MM.1S (cell line): ENCODE measurements around the gene PTPRD.

Source experiments
- EZH2 ChIP-seq: fragments of 300-600 bp; sonication (generic); optimal IDR thresholded peaks from 2 replicates; pipeline ENCODE3; 2017; ENCODE audit warnings: low read depth, mild to moderate bottlenecking, antibody characterized with exemption, low read length, mixed read lengths
- EZH2phosphoT487 ChIP-seq: fragments of 300-600 bp; sonication (generic); IDR thresholded peaks from 2 replicates; pipeline ENCODE4 v1.6.1; 2018; ENCODE audit warnings: antibody characterized with exemption, low read length
- TF ChIP-seq, protein P1 (sequence below): fragments of 300-600 bp; sonication (generic); IDR thresholded peaks from 2 replicates; pipeline ENCODE4 v1.5.1; 2016; ENCODE audit warnings: antibody characterized with exemption, low read length, mixed read lengths

DNA sequence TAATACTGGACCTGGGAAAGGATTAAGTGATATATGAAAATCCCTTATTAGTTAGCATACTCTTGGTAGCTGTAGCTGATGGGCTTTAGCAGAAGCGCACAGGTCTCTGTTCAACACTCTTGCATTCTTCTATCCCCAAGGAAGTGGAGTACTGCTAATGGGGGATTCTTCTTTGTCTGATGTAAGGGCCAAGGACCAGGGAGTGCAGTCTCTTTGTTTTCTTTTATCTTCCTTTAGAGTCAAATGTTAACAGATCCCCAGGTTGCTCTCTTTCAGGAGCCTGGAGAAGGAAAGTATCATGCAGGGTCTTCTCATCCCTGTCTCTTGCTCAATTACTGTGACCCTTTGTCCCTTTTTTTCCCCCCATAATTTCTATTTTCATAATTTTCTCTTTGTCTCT, 1666.3 kb downstream of the PTPRD start:
- TF ChIP-seq EZH2phosphoT487 (no peak), EZH2 (no peak)
- TF ChIP-seq, protein P1, sequence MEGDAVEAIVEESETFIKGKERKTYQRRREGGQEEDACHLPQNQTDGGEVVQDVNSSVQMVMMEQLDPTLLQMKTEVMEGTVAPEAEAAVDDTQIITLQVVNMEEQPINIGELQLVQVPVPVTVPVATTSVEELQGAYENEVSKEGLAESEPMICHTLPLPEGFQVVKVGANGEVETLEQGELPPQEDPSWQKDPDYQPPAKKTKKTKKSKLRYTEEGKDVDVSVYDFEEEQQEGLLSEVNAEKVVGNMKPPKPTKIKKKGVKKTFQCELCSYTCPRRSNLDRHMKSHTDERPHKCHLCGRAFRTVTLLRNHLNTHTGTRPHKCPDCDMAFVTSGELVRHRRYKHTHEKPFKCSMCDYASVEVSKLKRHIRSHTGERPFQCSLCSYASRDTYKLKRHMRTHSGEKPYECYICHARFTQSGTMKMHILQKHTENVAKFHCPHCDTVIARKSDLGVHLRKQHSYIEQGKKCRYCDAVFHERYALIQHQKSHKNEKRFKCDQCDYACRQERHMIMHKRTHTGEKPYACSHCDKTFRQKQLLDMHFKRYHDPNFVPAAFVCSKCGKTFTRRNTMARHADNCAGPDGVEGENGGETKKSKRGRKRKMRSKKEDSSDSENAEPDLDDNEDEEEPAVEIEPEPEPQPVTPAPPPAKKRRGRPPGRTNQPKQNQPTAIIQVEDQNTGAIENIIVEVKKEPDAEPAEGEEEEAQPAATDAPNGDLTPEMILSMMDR, result no peak
